ENCODE results near the gene ABCC1.

DNA sequence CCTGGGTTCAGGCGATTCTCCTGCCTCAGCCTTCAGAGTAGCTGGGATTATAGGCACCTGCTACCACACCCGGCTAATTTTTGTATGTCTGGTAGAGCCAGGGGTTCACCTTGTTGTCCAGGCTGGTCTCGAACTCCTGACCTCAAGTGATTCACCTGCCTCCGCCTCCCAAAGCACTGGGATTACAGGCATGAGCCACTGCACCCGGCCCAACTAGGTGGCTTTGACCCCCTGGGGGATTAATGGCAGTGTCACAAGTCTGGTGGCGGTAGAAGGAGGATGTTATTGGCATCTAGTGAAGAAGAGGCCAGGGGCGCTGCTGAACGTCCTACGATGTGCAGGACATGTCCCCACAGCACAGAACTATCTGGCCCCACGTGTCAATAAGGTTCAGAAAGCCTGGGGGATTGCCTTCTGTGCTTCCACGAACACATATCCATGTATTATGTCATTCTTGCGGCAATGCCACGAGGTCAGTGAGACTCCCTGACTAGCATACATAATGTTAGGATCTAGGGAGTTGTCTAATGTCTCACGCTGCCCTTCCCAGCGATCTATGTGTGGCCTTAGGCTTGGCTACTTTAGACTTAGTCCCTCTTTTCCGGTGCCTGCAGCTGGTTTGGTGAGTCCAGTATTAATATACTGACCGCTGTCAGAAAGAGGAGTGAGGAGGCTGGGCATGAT is 198.0 kb downstream of the ABCC1 start:
- no peak for TF ChIP-seq SUZ12 (IDR thresholded peaks at IDR 0.05; ENCODE audit: extremely low read depth, insufficient read depth, insufficient read length)
- TF ChIP-seq ZNF274 (IDR thresholded peaks at IDR 0.05; ENCODE audit: low read depth, low read length), result no peak
- no peak for TF ChIP-seq YY1 (IDR thresholded peaks at IDR 0.05; ENCODE audit: insufficient read depth, insufficient read length)

All from NT2/D1 (cell line).